Spleen (tissue), 11 donors: ENCODE results near the gene XIRP1. TPM values are rescaled to one million over a fixed set of nuclear protein-coding genes. Genes with fewer than 3 reads are reported as not detected.

Source experiments
- DNase-seq: peaks from one replicate; pipeline ENCODE4 v3.0.0-alpha.2; 2020
- H3K27ac ChIP-seq, 8 donors: fragments of 200-600 bp; sonication (generic) in 7 of 8; 1 replicate in 4 of 8; 2 replicates in 4 of 8; pipeline versions ENCODE4 v1.5.0 to v1.8.0; 2016 to 2021; ENCODE audit warnings: inconsistent platforms in 4 of 8, mild to moderate bottlenecking in 4 of 8, moderate library complexity in 1 of 8
- H3K27me3 ChIP-seq, 7 donors: fragments of 200-600 bp; sonication (generic) in 6 of 7; replicated peaks in 1 of 7; 1 replicate in 4 of 7; 2 replicates in 3 of 7; pipeline versions ENCODE4 v1.5.0 to v1.8.0; 2016 to 2021; ENCODE audit warnings: inconsistent platforms in 3 of 7, mild to moderate bottlenecking in 1 of 7
- H3K36me3 ChIP-seq, 6 donors: fragments of 200-600 bp; sonication (generic) in 5 of 6; 1 replicate in 4 of 6; 2 replicates in 2 of 6; pipeline versions ENCODE4 v1.5.0 to v1.8.0; 2016 to 2021; ENCODE audit warnings: inconsistent platforms in 2 of 6
- H3K4me1 ChIP-seq, 6 donors: fragments of 200-600 bp; sonication (generic) in 5 of 6; 1 replicate in 3 of 6; 2 replicates in 3 of 6; pipeline versions ENCODE4 v1.5.0 to v1.8.0; 2016 to 2021; ENCODE audit warnings: inconsistent platforms in 3 of 6
- H3K4me3 ChIP-seq, 8 donors: fragments of 200-600 bp; sonication (generic) in 7 of 8; 1 replicate in 4 of 8; 2 replicates in 4 of 8; pipeline versions ENCODE4 v1.5.0 to v1.8.0; 2016 to 2021; ENCODE audit warnings: inconsistent platforms in 4 of 8, mild to moderate bottlenecking in 4 of 8, moderate library complexity in 2 of 8
- H3K9me3 ChIP-seq, 8 donors: fragments of 200-600 bp; sonication (generic) in 7 of 8; 1 replicate in 4 of 8; 2 replicates in 4 of 8; pipeline versions ENCODE4 v1.5.0 to v1.8.0; 2016 to 2021; ENCODE audit warnings: inconsistent platforms in 4 of 8
- CTCF ChIP-seq, 11 experiments: fragments of 200-600 bp in 7 of 11; fragments of 450-650 bp in 4 of 11; sonication (generic) in 4 of 11; IDR thresholded peaks in 8 of 11; conservative IDR thresholded peaks in 3 of 11; 1 replicate in 7 of 11; 2 replicates in 4 of 11; pipeline versions ENCODE4 v1.4.0 to v1.8.0; 2016 to 2021; ENCODE audit warnings: antibody characterized with exemption in 11 of 11, inconsistent platforms in 4 of 11, mild to moderate bottlenecking in 1 of 11
- POLR2A ChIP-seq, 3 donors: fragments of 450-650 bp; IDR thresholded peaks; one replicate each; pipeline ENCODE4 v1.5.1; 2017; ENCODE audit warnings: antibody characterized with exemption in 3 of 3, mild to moderate bottlenecking in 1 of 3
- POLR2AphosphoS5 ChIP-seq, 3 donors: sonication (generic); formaldehyde crosslinking; IDR thresholded peaks; one replicate each; pipeline ENCODE4 v1.5.1; 2017; ENCODE audit warnings: antibody characterized with exemption in 3 of 3
- WGBS, 5 donors: extraction: QIAGEN DNeasy Blood & Tissue Kit in 3 of 5; methylation state at CpG; one replicate each; pipeline versions ENCODE4 v1.1.5 to v1.1.7; 2013 to 2018; 5-methylcytosine and 5-hydroxymethylcytosine counted together
- intact Hi-C: fragments of 100-400 bp; cut with DNase I; formaldehyde crosslinking; loops from one replicate; pipeline ENCODE4 v1.15.0; 2023; ENCODE audit warnings: low total_unique reads
- polyA plus RNA-seq, 3 donors: library from polyadenylated mRNA; stranded (reverse); fragments of 200-250 nt; gene quantifications; one replicate each; pipeline ENCODE4 v1.2.1, GENCODE V29; 2013
- total RNA-seq, 7 donors: library from RNA; depleted of rRNA in 3 of 7; stranded (reverse); fragments of >200 nt in 3 of 7; fragmentation: NEBNext Ultra II Directional in 4 of 7; extraction: Animal tissue kit (Norgen Biotek cat#: 25700) in 4 of 7; gene quantifications; one replicate each; pipeline versions ENCODE4 v1.1.0 to v1.2.1, GENCODE V29; 2016 to 2021
- donor health status: healthy with polysubstance abuse.
- donor health status: DM: no; HTN: no; CAD: no; lungs with moderate emphysema.
- donor health status: DM: no; HTN: no; CAD: no.
- donor health status: Bipolar disorder and iron deficiency.
- donor health status: healthy.
- donor health status: DM: no; HTN: no; CAD: no.
- donor health status: DM: yes; HTN: yes; CAD: no.

XIRP1 gene
- total and polyA plus RNA-seq, 10 donors = 0.06 to 0.70 (median 0.27) TPM; not detected in 3

- intact Hi-C loops = no loop called here
- TF ChIP-seq POLR2A (IDR thresholded peaks at IDR 0.05) (no peak), CTCF (IDR thresholded peaks at IDR 0.05 in 8 of 11, conservative IDR thresholded peaks at IDR 0.05 in 3 of 11) (peak in 2 of 11 experiments; percentile 87 to 93)
Observed at GRCh38 chr3:39189150-39189958, 3.0 kb downstream of the XIRP1 start.

GRCh38 chr3:39188271-39189149 lies 3.9 kb downstream of the XIRP1 start:
- H3K27me3 ChIP-seq = peaks cover 0 to 6% (median 0%) of the 10 kb centered on the region in 7 donors
- WGBS, 5 donors = 79 to 87% (median 85%) methylated on average over 24 to 35 of the region's 35 CpGs
- no peak overlapping the region for H3K27ac ChIP-seq
- H3K36me3 ChIP-seq = no peaks in the 10 kb centered on the region
- TF ChIP-seq POLR2AphosphoS5 (IDR thresholded peaks at IDR 0.05) (no peak), POLR2A (IDR thresholded peaks at IDR 0.05) (no peak), CTCF (IDR thresholded peaks at IDR 0.05 in 8 of 11, conservative IDR thresholded peaks at IDR 0.05 in 3 of 11) (no peak)
- no peaks in the 10 kb centered on the region for H3K9me3 ChIP-seq
- H3K4me3 ChIP-seq = no peak overlapping the region
- intact Hi-C loops = no loop called here
- peaks cover 0 to 15% (median 9%) of the 10 kb centered on the region in 6 donors for H3K4me1 ChIP-seq
- no peak for DNase-seq

More at GRCh38 chr3:39189150-39189958, 3.0 kb downstream of the XIRP1 start:
- Histone ChIP-seq H3K36me3 (no peaks in the 10 kb centered on the region), H3K9me3 (no peaks in the 10 kb centered on the region), H3K4me1 (peaks cover 0 to 15% (median 9%) of the 10 kb centered on the region in 6 donors), H3K27me3 (peaks cover 0 to 6% (median 0%) of the 10 kb centered on the region in 7 donors), H3K27ac (no peak overlapping the region), H3K4me3 (no peak overlapping the region)
- no peak for DNase-seq
- WGBS, 5 donors = 69 to 85% (median 82%) methylated on average over 11 to 15 of the region's 15 CpGs

GRCh38 chr3:39187372-39188155 lies 4.8 kb downstream of the XIRP1 start:
- 86 to 92% (median 87%) methylated on average over 21 to 23 of the region's 23 CpGs for WGBS, 5 donors
- DNase-seq = no peak
- TF ChIP-seq POLR2AphosphoS5 (IDR thresholded peaks at IDR 0.05) (no peak), CTCF (IDR thresholded peaks at IDR 0.05 in 8 of 11, conservative IDR thresholded peaks at IDR 0.05 in 3 of 11) (no peak), POLR2A (IDR thresholded peaks at IDR 0.05) (no peak)

More at GRCh38 chr3:39187372-39188155, 4.8 kb downstream of the XIRP1 start:
- Histone ChIP-seq H3K27me3 (peaks cover 0 to 6% (median 0%) of the 10 kb centered on the region in 7 donors), H3K27ac (no peak overlapping the region), H3K9me3 (no peaks in the 10 kb centered on the region), H3K4me1 (peaks cover 0 to 15% (median 9%) of the 10 kb centered on the region in 6 donors), H3K4me3 (no peak overlapping the region), H3K36me3 (no peaks in the 10 kb centered on the region)
- intact Hi-C loops = no loop called here
